BE2C (cell line): ENCODE measurements around the gene IL3RA.
A peak's percentile ranks its signal among the peaks of the same experiment; 100 is the strongest.

Experiments
- DNase-seq: peaks from one replicate; pipeline ENCODE4 v3.0.0-alpha.2; 2020
- H3K27me3 ChIP-seq: fragments of 250-450 bp; sonication (Bioruptor Pico); 2 replicates; pipeline ENCODE4 v1.5.1; 2020; ENCODE audit warnings: mild to moderate bottlenecking
- H3K36me3 ChIP-seq: fragments of 250-450 bp; sonication (Bioruptor Pico); 2 replicates; pipeline ENCODE4 v1.5.1; 2020; ENCODE audit warnings: mild to moderate bottlenecking
- H3K4me1 ChIP-seq: fragments of 250-450 bp; sonication (Bioruptor Pico); 2 replicates; pipeline ENCODE4 v1.5.1; 2020
- H3K4me3 ChIP-seq: 2 replicates; pipeline ENCODE4 v1.5.1; 2011; ENCODE audit warnings: low read depth, low read length
- H3K9me3 ChIP-seq: fragments of 250-450 bp; sonication (Bioruptor Pico); 2 replicates; pipeline ENCODE4 v1.5.1; 2020
- CTCF ChIP-seq: IDR thresholded peaks from 2 replicates; pipeline ENCODE4 v1.5.1; 2012; ENCODE audit warnings: mild to moderate bottlenecking, low read depth, low read length

Gene IL3RA

GRCh38 chrX:1387141-1387776, 50.7 kb downstream of the IL3RA start:
- Histone ChIP-seq H3K4me1 (no peaks in the 10 kb centered on the region), H3K9me3 (no peaks in the 10 kb centered on the region), H3K4me3 (no peak overlapping the region), H3K27me3 (no peaks in the 10 kb centered on the region), H3K36me3 (peaks cover 70% of the 10 kb centered on the region)
- no peak for TF ChIP-seq CTCF
- no peak for DNase-seq

GRCh38 chrX:1388651-1389050, 52.1 kb downstream of the IL3RA start:
- Histone ChIP-seq H3K4me1 (no peaks in the 10 kb centered on the region), H3K36me3 (peaks cover 70% of the 10 kb centered on the region), H3K4me3 (no peak overlapping the region), H3K27me3 (no peaks in the 10 kb centered on the region), H3K9me3 (no peaks in the 10 kb centered on the region)
- no peak for DNase-seq
- no peak for TF ChIP-seq CTCF

GRCh38 chrX:1389181-1389992, 52.8 kb downstream of the IL3RA start:
- no peak for TF ChIP-seq CTCF
- no peak overlapping the region for H3K4me3 ChIP-seq
- no peaks in the 10 kb centered on the region for H3K27me3 ChIP-seq
- H3K9me3 ChIP-seq: no peaks in the 10 kb centered on the region
- no peak for DNase-seq
- peaks cover 70% of the 10 kb centered on the region for H3K36me3 ChIP-seq
- H3K4me1 ChIP-seq: no peaks in the 10 kb centered on the region

GRCh38 chrX:1389993-1390285, 53.4 kb downstream of the IL3RA start:
- Histone ChIP-seq H3K4me1 (no peaks in the 10 kb centered on the region), H3K27me3 (no peaks in the 10 kb centered on the region), H3K4me3 (no peak overlapping the region; the same call in 1 of the 2 replicates), H3K9me3 (no peaks in the 10 kb centered on the region), H3K36me3 (peaks cover 65% of the 10 kb centered on the region)
- DNase-seq: no peak
- TF ChIP-seq CTCF: no peak

- peaks cover 57% of the 10 kb centered on the region for H3K36me3 ChIP-seq
- no peaks in the 10 kb centered on the region for H3K4me1 ChIP-seq
- H3K27me3 ChIP-seq: no peaks in the 10 kb centered on the region
- TF ChIP-seq CTCF: no peak
- peak overlapping the region; percentile 96 for H3K4me3 ChIP-seq
- no peak for DNase-seq
- H3K9me3 ChIP-seq: no peaks in the 10 kb centered on the region
These were observed 54.2 kb downstream of the IL3RA start for GRCh38 chrX:1390621-1391369.

GRCh38 chrX:1391370-1391706, 54.8 kb downstream of the IL3RA start:
- Histone ChIP-seq H3K4me3 (peak overlapping the region; percentile 96), H3K36me3 (peaks cover 51% of the 10 kb centered on the region), H3K9me3 (no peaks in the 10 kb centered on the region), H3K4me1 (no peaks in the 10 kb centered on the region), H3K27me3 (no peaks in the 10 kb centered on the region)
- peak; percentile 83 for DNase-seq
- no peak for TF ChIP-seq CTCF
